HL-60 (cell line): Measurements from ENCODE around the gene TREH.

Experiments
- DNase-seq, 2 experiments: peaks; one replicate each; pipeline ENCODE4 v3.0.0-alpha.2; 2010 to 2020; ENCODE audit warnings: low read depth in 1 of 2, low spot score in 1 of 2
- H3K27ac ChIP-seq: fragments of 250-450 bp; sonication (Bioruptor Pico); replicated peaks from 2 replicates; pipeline ENCODE4 v1.5.1; 2020; ENCODE audit warnings: mild to moderate bottlenecking, moderate library complexity
- H3K27me3 ChIP-seq: fragments of 250-450 bp; sonication (Bioruptor Pico); 2 replicates; pipeline ENCODE4 v1.5.1; 2021; ENCODE audit warnings: mild to moderate bottlenecking, moderate library complexity; ENCODE audit not compliant: insufficient read depth, poor library complexity, severe bottlenecking
- H3K4me3 ChIP-seq: replicated peaks from 2 replicates; pipeline ENCODE4 v1.5.1; 2011; ENCODE audit warnings: mild to moderate bottlenecking, control low read depth, low read length; ENCODE audit not compliant: insufficient read depth
- CTCF ChIP-seq: IDR thresholded peaks from one replicate; pipeline ENCODE4 v1.5.1; 2011; ENCODE audit warnings: low read length, control low read depth, inconsistent platforms; ENCODE audit not compliant: insufficient read depth
- GABPA ChIP-seq: IDR thresholded peaks from 2 replicates; pipeline ENCODE4 v1.6.1; 2012; ENCODE audit warnings: low read depth
- POLR2AphosphoS5 ChIP-seq: IDR thresholded peaks from 2 replicates; pipeline ENCODE4 v1.6.1; 2012; ENCODE audit warnings: low read depth
- REST ChIP-seq: IDR thresholded peaks from 2 replicates; pipeline ENCODE4 v1.6.1; 2012; ENCODE audit warnings: low read depth; ENCODE audit not compliant: insufficient replicate concordance
- SPI1 ChIP-seq: IDR thresholded peaks from 2 replicates; pipeline ENCODE4 v1.6.1; 2012; ENCODE audit warnings: low read depth, mild to moderate bottlenecking, borderline replicate concordance

TREH gene

GRCh38 chr11:118643995-118644345 is 35.5 kb downstream of the TREH start:
- no peak for DNase-seq
- H3K27ac ChIP-seq: no peak overlapping the region
- peaks cover 2% of the 10 kb centered on the region for H3K27me3 ChIP-seq
- TF ChIP-seq GABPA (no peak), CTCF (no peak), SPI1 (no peak), POLR2AphosphoS5 (no peak), REST (no peak)
- H3K4me3 ChIP-seq: no peak overlapping the region

- no peak for DNase-seq
- no peak overlapping the region for H3K4me3 ChIP-seq
- H3K27me3 ChIP-seq: peaks cover 2% of the 10 kb centered on the region
- TF ChIP-seq SPI1 (no peak), GABPA (no peak), CTCF (no peak), REST (no peak), POLR2AphosphoS5 (no peak)
- H3K27ac ChIP-seq: no peak overlapping the region
Measured at GRCh38 chr11:118643142-118643994, 36.1 kb downstream of the TREH start.

- no peak for DNase-seq
- Histone ChIP-seq H3K4me3 (no peak overlapping the region), H3K27me3 (peaks cover 3% of the 10 kb centered on the region), H3K27ac (no peak overlapping the region)
- TF ChIP-seq CTCF (no peak), POLR2AphosphoS5 (no peak), GABPA (no peak), SPI1 (no peak), REST (no peak)
Measured at GRCh38 chr11:118641397-118642019, 37.9 kb downstream of the TREH start.
